Measurements from ENCODE around the gene SHC3. TPM values are rescaled to one million over a fixed set of nuclear protein-coding genes. Genes with fewer than 3 reads are reported as not detected.

The SHC3 gene
- total RNA-seq, 1 experiment from 2014 or later = 0.27 TPM

DNA sequence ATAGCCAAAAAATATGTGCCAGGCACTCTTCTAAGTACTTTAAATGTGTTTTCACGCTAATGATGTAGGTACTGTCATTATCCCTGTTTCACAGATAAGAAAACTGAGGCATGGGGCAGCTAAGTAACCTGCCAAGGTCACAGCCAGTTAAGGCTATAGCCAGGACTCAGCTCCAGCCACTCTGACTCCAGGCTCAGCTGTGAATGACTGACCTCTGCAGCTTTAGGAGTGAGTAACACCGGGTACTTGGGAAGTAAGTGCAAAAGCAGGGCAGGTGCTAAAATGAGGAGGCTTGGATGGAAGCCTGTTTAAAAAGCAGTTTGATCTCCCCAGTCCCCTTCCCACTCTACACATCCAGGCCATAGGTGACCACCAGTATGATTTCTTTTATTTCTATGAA is 10.6 kb upstream of the SHC3 start:
- Histone ChIP-seq H3K9me2 (ENCODE audit: insufficient read depth) (no peaks in the 10 kb centered on the region), H3K36me3 (ENCODE audit: control insufficient read depth in 1 of 2, insufficient read depth in 2 of 2, low read length in 2 of 2) (no peaks in the 10 kb centered on the region), H3K9ac (ENCODE audit: low read length) (no peak overlapping the region), H4K20me1 (ENCODE audit: insufficient read depth) (no peaks in the 10 kb centered on the region), H3K4me2 (ENCODE audit: low read length) (no peak overlapping the region), H3K9me3 (ENCODE audit: control insufficient read depth in 1 of 2, insufficient read depth in 1 of 2, low read depth in 1 of 2, low read length in 2 of 2) (no peaks in the 10 kb centered on the region), H3K27me3 (ENCODE audit: insufficient read depth, low read length) (no peaks in the 10 kb centered on the region), H3K4me3 (replicated peaks in 1 of 2; ENCODE audit: low read depth in 1 of 2, low read length in 2 of 2) (no peak overlapping the region), H3K4me1 (ENCODE audit: control insufficient read depth in 1 of 2, insufficient read depth in 2 of 2, low read length in 2 of 2) (no peaks in the 10 kb centered on the region), H2AFZ (ENCODE audit: low read depth, low read length, poor library complexity, severe bottlenecking) (no peak overlapping the region), H3K79me2 (ENCODE audit: insufficient read depth, low read length) (no peaks in the 10 kb centered on the region), H3K27ac (ENCODE audit: low read depth, low read length) (no peak overlapping the region)
- RAD21 ChIA-PET (ENCODE audit: low non-redundant PET in 1 of 2, low total read pairs in 2 of 2, uncharacterized antibody in 2 of 2, unreplicated experiment in 2 of 2) = no interaction called here
- BruUV-seq (replicated peaks) = no TSS peak
- TF ChIP-seq RAD21 (IDR thresholded peaks at IDR 0.05; ENCODE audit: low read depth) (peak; percentile 34), EZH2phosphoT487 (IDR thresholded peaks at IDR 0.05; ENCODE audit: borderline replicate concordance) (no peak), SIN3A (IDR thresholded peaks at IDR 0.05; ENCODE audit: low read depth) (no peak), FOSL1 (IDR thresholded peaks at IDR 0.05; ENCODE audit: low read depth) (no peak)
- DNase-seq (ENCODE audit: low read depth, low spot score) (no peak), ATAC-seq (0 out of 2 replicates have a peak, but pooled peaks have one; percentile 47)
- POLR2A ChIA-PET = no interaction called here
- CTCF ChIA-PET = no interaction called here
- intact Hi-C loops (cut with micrococcal nuclease) = no loop called here

DNA sequence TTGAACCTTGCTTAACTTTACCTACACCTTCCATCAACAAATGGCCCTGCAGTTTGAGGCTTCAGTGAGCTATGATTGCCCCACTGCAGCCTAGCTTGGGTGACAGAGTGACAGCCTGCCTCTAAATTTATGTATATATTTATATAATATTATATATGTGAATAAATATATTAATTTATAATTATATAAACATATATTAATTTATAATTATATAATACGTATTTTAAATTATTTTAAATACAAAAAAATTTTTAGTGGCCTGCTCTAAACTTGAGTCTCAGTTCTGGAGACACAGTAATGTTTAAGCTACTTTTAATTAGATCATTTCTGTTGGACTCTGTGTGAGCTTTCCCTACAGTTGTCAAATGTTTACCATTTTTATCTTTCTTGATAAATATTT is 9.3 kb upstream of the SHC3 start:
- BruUV-seq (replicated peaks) = no TSS peak
- ChIA-PET POLR2A (no interaction called here), CTCF (no interaction called here), RAD21 (ENCODE audit: low non-redundant PET in 1 of 2, low total read pairs in 2 of 2, uncharacterized antibody in 2 of 2, unreplicated experiment in 2 of 2) (no interaction called here)
- no peak overlapping the region for H3K4me3 ChIP-seq (replicated peaks in 1 of 2; ENCODE audit: low read depth in 1 of 2, low read length in 2 of 2)
- no peak overlapping the region for H3K27ac ChIP-seq (ENCODE audit: low read depth, low read length)
- no peaks in the 10 kb centered on the region for H3K27me3 ChIP-seq (ENCODE audit: insufficient read depth, low read length)
- TF ChIP-seq, protein P1, sequence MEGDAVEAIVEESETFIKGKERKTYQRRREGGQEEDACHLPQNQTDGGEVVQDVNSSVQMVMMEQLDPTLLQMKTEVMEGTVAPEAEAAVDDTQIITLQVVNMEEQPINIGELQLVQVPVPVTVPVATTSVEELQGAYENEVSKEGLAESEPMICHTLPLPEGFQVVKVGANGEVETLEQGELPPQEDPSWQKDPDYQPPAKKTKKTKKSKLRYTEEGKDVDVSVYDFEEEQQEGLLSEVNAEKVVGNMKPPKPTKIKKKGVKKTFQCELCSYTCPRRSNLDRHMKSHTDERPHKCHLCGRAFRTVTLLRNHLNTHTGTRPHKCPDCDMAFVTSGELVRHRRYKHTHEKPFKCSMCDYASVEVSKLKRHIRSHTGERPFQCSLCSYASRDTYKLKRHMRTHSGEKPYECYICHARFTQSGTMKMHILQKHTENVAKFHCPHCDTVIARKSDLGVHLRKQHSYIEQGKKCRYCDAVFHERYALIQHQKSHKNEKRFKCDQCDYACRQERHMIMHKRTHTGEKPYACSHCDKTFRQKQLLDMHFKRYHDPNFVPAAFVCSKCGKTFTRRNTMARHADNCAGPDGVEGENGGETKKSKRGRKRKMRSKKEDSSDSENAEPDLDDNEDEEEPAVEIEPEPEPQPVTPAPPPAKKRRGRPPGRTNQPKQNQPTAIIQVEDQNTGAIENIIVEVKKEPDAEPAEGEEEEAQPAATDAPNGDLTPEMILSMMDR (IDR thresholded peaks at IDR 0.05 in 2 of 3, conservative IDR thresholded peaks at IDR 0.05 in 1 of 3; ENCODE audit: borderline replicate concordance in 1 of 3, insufficient read depth in 1 of 3, low read depth in 2 of 3, low read length in 2 of 3) = no peak
- H2AFZ ChIP-seq (ENCODE audit: low read depth, low read length, poor library complexity, severe bottlenecking) = no peak overlapping the region
- H3K36me3 ChIP-seq (ENCODE audit: control insufficient read depth in 1 of 2, insufficient read depth in 2 of 2, low read length in 2 of 2) = no peaks in the 10 kb centered on the region
- no peak overlapping the region for H3K9ac ChIP-seq (ENCODE audit: low read length)
- ATAC-seq = no peak
- H3K4me1 ChIP-seq (ENCODE audit: control insufficient read depth in 1 of 2, insufficient read depth in 2 of 2, low read length in 2 of 2) = no peaks in the 10 kb centered on the region
- H3K79me2 ChIP-seq (ENCODE audit: insufficient read depth, low read length) = no peaks in the 10 kb centered on the region
- intact Hi-C loops (cut with micrococcal nuclease) = no loop called here
- no peaks in the 10 kb centered on the region for H4K20me1 ChIP-seq (ENCODE audit: insufficient read depth)
- no peak overlapping the region for H3K4me2 ChIP-seq (ENCODE audit: low read length)
- no peaks in the 10 kb centered on the region for H3K9me3 ChIP-seq (ENCODE audit: control insufficient read depth in 1 of 2, insufficient read depth in 1 of 2, low read depth in 1 of 2, low read length in 2 of 2)
- H3K9me2 ChIP-seq (ENCODE audit: insufficient read depth) = no peaks in the 10 kb centered on the region
- DNase-seq (ENCODE audit: low read depth, low spot score) = no peak

Measured in HCT116 (cell line).